ENCODE data around the gene PI3. TPM values are rescaled to one million over a fixed set of nuclear protein-coding genes. Genes with fewer than 3 reads are reported as not detected.
"Not testable (repeated sequence)": the region's sequence is repeated elsewhere in the genome, so short reads cannot be mapped to it uniquely, and the experiment has no call there.

PI3 gene
- total RNA-seq (1 to 10 TPM in 2 of 6 donors, under 1 TPM in 1, not detected in 3; 0.67 to 1.9 (median 1.4) TPM), polyA plus RNA-seq (under 1 TPM; 0.40 to 0.72 TPM)

DNA sequence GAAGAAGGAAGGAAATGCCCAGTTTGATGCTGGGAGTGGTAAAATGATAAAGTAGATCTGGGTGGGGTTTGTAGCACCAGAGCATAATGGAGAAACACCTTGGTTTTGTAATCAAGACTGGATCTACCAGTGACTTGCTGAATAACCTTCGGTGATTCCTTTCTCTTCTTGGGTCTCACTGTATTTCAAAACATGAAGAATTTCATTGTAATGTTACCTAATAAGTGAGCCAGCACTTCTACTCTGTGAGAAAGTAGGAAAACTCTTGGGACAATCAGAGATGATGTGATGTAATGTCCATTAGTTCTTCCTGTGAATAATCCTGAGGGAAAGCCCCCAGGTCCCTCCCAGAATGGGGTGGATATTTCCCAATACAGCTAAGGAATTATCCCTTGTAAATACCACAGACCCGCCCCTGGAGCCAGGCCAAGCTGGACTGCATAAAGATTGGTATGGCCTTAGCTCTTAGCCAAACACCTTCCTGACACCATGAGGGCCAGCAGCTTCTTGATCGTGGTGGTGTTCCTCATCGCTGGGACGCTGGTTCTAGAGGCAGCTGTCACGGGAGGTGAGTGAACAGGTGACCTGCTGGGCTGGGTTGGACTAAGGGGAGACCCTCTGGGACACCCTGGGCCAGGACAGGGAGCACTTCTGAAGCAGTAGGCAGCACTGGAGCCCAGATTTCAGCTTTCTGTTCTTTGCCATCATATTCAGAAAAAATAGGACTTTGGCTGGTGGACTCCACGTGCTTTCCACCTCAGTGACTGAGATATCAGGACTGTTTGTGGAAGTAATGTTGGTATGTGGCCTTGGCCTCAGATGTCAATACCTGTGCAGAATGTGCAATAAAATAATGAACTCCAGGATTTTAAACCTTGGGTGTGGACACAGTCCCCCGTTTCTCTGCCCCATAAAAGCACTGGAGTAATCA lies at the start of gene PI3:
PI3 (plus strand) TSS at position 469 of the 931 bp plus-strand sequence; CDS start at position 490, 21 bp downstream.
- Histone ChIP-seq H3K27me3 (no peaks in the 10 kb centered on the region), H3K9me3 (no peaks in the 10 kb centered on the region), H3K36me3 (no peaks in the 10 kb centered on the region), H3K27ac (no peak within 1 kb of the TSS), H3K4me3 (no peak within 1 kb of the TSS), H3K4me1 (no peaks in the 10 kb centered on the region)
- DNase-seq (peak in 4 of 6 donors; percentile 11 to 39 (median 26)), FAIRE-seq (no peak), ATAC-seq (peak in 2 of 4 donors; percentile 41 to 48)
- WGBS, 2 donors, result 45 to 57% methylated on average over 8 of the region's 8 CpGs
- TF ChIP-seq, protein P1, sequence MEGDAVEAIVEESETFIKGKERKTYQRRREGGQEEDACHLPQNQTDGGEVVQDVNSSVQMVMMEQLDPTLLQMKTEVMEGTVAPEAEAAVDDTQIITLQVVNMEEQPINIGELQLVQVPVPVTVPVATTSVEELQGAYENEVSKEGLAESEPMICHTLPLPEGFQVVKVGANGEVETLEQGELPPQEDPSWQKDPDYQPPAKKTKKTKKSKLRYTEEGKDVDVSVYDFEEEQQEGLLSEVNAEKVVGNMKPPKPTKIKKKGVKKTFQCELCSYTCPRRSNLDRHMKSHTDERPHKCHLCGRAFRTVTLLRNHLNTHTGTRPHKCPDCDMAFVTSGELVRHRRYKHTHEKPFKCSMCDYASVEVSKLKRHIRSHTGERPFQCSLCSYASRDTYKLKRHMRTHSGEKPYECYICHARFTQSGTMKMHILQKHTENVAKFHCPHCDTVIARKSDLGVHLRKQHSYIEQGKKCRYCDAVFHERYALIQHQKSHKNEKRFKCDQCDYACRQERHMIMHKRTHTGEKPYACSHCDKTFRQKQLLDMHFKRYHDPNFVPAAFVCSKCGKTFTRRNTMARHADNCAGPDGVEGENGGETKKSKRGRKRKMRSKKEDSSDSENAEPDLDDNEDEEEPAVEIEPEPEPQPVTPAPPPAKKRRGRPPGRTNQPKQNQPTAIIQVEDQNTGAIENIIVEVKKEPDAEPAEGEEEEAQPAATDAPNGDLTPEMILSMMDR (IDR thresholded peaks at IDR 0.05), result no peak
- intact Hi-C loops (cut with DNase I), result no loop called here

- H3K36me3 ChIP-seq, result no peaks in the 10 kb centered on the region
- 47 to 53% methylated on average over 2 of the region's 2 CpGs for WGBS, 2 donors
- TF ChIP-seq, protein P1 (IDR thresholded peaks at IDR 0.05), result no peak
- H3K27ac ChIP-seq, result no peak overlapping the region
- DNase-seq (no peak), FAIRE-seq (no peak), ATAC-seq (no peak)
- intact Hi-C loops (cut with DNase I), result loop anchor here in 1 of 3 donors (10.0 kb wide), 1 partner anchor 157 kb away; no protein-coding TSS in a partner anchor
- no peaks in the 10 kb centered on the region for H3K9me3 ChIP-seq
- no peaks in the 10 kb centered on the region for H3K27me3 ChIP-seq
- no peak overlapping the region for H3K4me3 ChIP-seq
- H3K4me1 ChIP-seq, result no peaks in the 10 kb centered on the region
Observed at GRCh38 chr20:45128099-45128498, 46.6 kb upstream of the PI3 start.

- TF ChIP-seq, protein P1 (IDR thresholded peaks at IDR 0.05), result no peak
- no peak for DNase-seq
- intact Hi-C loops (cut with DNase I), result no loop called here
- Histone ChIP-seq H3K4me3 (no peak overlapping the region), H3K27me3 (no peaks in the 10 kb centered on the region), H3K27ac (no peak overlapping the region), H3K36me3 (no peaks in the 10 kb centered on the region), H3K9me3 (no peaks in the 10 kb centered on the region), H3K4me1 (no peaks in the 10 kb centered on the region)
- WGBS, 2 donors, result 65 to 70% methylated on average over 2 of the region's 2 CpGs
- no peak for FAIRE-seq
- no peak for ATAC-seq
Observed at GRCh38 chr20:45136911-45137310, 37.8 kb upstream of the PI3 start.

DNA sequence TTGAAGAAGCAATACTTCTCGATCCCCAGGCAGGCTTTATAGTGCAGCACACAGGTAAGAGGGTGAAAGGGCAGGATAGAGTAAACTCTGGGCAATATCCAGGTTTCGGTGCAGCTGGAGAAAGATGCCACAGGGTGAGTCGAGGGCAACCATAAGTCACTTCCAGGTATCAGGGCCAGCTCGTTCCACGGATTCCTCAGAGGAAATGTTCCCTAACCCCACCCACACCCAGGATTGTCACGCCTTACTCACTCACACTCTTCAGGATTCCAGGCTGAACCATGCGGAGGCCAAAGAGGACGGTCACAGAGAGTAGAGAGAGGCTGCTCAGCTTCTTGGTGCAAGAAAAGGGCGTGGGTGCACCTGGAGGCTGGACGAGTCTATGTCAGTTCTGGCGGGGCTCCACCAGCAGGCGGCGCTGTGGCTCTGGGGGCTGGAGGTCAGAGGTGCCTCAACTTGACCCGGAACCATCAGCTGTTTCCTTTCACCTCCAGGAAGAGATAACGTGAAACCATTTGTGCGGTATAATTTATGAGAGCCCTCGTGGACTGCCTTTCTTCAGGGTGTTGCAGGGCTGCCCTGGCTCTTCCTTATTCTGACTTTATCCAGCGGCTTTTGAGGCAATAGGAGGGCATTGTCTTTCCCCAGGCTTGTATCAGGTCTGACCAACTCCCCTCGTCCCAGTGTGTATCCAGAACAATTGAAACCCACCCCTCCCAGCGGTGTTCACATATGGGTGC lies 36.0 kb upstream of the PI3 start:
- ATAC-seq (peak; percentile 61 to 82 (median 79)), DNase-seq (peak; percentile 38 to 90 (median 74)), FAIRE-seq (no peak)
- H3K27ac ChIP-seq, result no peak overlapping the region
- intact Hi-C loops (cut with DNase I), result no loop called here
- TF ChIP-seq, protein P1 (IDR thresholded peaks at IDR 0.05), result peak; percentile 26 to 43 (median 38)
- no peaks in the 10 kb centered on the region for H3K36me3 ChIP-seq
- H3K9me3 ChIP-seq, result no peaks in the 10 kb centered on the region
- H3K4me1 ChIP-seq, result no peaks in the 10 kb centered on the region
- WGBS, 2 donors, result 30 to 34% methylated on average over 20 of the region's 20 CpGs
- H3K27me3 ChIP-seq, result no peaks in the 10 kb centered on the region
- no peak overlapping the region for H3K4me3 ChIP-seq

DNA sequence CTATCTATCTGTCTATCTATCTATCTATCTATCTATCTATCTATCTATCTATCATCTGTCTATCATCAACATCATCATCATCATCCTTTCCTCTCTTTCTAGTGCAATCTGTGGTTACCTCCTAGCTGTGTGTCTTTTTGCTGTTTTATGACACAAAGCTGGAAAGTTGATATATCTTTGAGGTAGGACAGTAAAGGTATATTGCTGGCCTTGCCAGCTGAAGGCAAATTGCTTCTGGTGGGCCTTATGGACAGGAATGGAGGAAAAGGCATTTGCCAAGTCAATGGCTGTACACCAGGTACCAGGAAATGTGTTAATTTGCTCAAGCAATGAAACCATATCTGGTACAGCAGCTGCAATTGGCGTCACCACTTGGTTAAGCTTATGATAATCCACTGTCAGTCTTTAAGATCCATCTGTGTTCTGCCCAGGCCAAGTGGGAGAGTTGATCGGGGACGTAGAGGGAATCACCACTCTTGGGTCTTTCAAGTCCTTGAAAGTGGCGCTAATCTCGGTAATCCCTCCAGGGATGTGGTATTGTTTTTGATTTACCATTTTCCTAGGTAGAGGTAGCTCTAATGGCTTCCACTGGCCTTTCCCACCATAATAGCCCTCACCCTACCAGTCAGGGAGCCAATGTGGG lies 34.8 kb upstream of the PI3 start:
- H3K27ac ChIP-seq; H3K4me1 ChIP-seq; H3K36me3 ChIP-seq; FAIRE-seq; DNase-seq; H3K9me3 ChIP-seq; H3K4me3 ChIP-seq; ATAC-seq; intact Hi-C loops (cut with DNase I); H3K27me3 ChIP-seq: not testable (repeated sequence)
- WGBS, 2 donors, result 87 to 89% methylated on average over 5 of the region's 5 CpGs
